WTC11 (cell line): ENCODE measurements around the gene RAP2A. TPM values are rescaled to one million over a fixed set of nuclear protein-coding genes. Genes with fewer than 3 reads are reported as not detected.

Experiments
- ATAC-seq: fragments of 200-7000 bp; cut with Tn5 transposase; 2 replicates; pipeline ENCODE4 v1.10.0; 2021; ENCODE audit warnings: mild to moderate bottlenecking, moderate library complexity
- CTCF ChIA-PET: fragments of 300-600 bp; sonication (Branson Sonifier 250); formaldehyde crosslinking; loops from one replicate; lab custom pipeline; 2021; ENCODE audit warnings: antibody characterized with exemption; lab: Charles Lee
- POLR2A ChIA-PET: fragments of 350-600 bp; sonication (Branson Sonifier 250); formaldehyde crosslinking; loops from one replicate; lab custom pipeline; 2021; ENCODE audit warnings: antibody characterized with exemption; lab: Charles Lee
- DNase-seq: peaks from one replicate; pipeline ENCODE4 v3.0.0; 2021; ENCODE audit warnings: low spot score
- H3K27ac Mint-ChIP-seq: 2 replicates; pipeline ENCODE4 v1.8.0; 2021; ENCODE audit warnings: mixed read lengths
- H3K27me3 Mint-ChIP-seq: 2 replicates; pipeline ENCODE4 v1.8.0; 2021; ENCODE audit warnings: low read depth, mild to moderate bottlenecking, moderate library complexity, mixed read lengths
- H3K36me3 Mint-ChIP-seq: 2 replicates; pipeline ENCODE4 v1.8.0; 2021; ENCODE audit warnings: mixed read lengths
- H3K4me1 Mint-ChIP-seq: 2 replicates; pipeline ENCODE4 v1.8.0; 2022; ENCODE audit warnings: mixed read lengths
- H3K4me3 Mint-ChIP-seq: 2 replicates; pipeline ENCODE4 v1.8.0; 2021; ENCODE audit warnings: mild to moderate bottlenecking, moderate library complexity, mixed read lengths
- H3K9me3 Mint-ChIP-seq: 2 replicates; pipeline ENCODE4 v1.8.0; 2021; ENCODE audit warnings: mixed read lengths
- CDX4 ChIP-seq: fragments of 250-450 bp; sonication (Bioruptor Pico); IDR thresholded peaks from 2 replicates; pipeline ENCODE4 v1.9.0; 2021; ENCODE audit warnings: moderate library complexity, mild to moderate bottlenecking, inconsistent platforms, borderline replicate concordance
- CREM ChIP-seq: sonication (generic); formaldehyde crosslinking; IDR thresholded peaks from 2 replicates; pipeline ENCODE4 v1.8.1; 2022; ENCODE audit warnings: mild to moderate bottlenecking, missing genetic modification reagents, moderate library complexity
- E2F5 ChIP-seq: sonication (generic); formaldehyde crosslinking; IDR thresholded peaks from 2 replicates; pipeline ENCODE4 v1.8.1; 2022; ENCODE audit warnings: mild to moderate bottlenecking, moderate library complexity, missing genetic modification reagents
- ESRRA ChIP-seq: sonication (generic); formaldehyde crosslinking; IDR thresholded peaks from 2 replicates; pipeline ENCODE4 v1.8.1; 2022; ENCODE audit warnings: mild to moderate bottlenecking, missing genetic modification reagents, borderline replicate concordance
- ETV6 ChIP-seq: sonication (generic); formaldehyde crosslinking; IDR thresholded peaks from 2 replicates; pipeline ENCODE4 v1.8.1; 2022; ENCODE audit warnings: mild to moderate bottlenecking, missing genetic modification reagents
- FOXJ3 ChIP-seq: sonication (generic); formaldehyde crosslinking; IDR thresholded peaks from 2 replicates; pipeline ENCODE4 v1.9.0; 2021; ENCODE audit warnings: missing genetic modification reagents, mild to moderate bottlenecking, borderline replicate concordance
- IRF2 ChIP-seq: sonication (generic); formaldehyde crosslinking; IDR thresholded peaks from 2 replicates; pipeline ENCODE4 v1.8.0; 2022; ENCODE audit warnings: low read depth, missing genetic modification reagents, borderline replicate concordance
- JAZF1 ChIP-seq: fragments of 250-450 bp; sonication (Bioruptor Pico); IDR thresholded peaks from 2 replicates; pipeline ENCODE4 v1.9.0; 2021; ENCODE audit warnings: moderate library complexity, mild to moderate bottlenecking, inconsistent platforms
- KAT7 ChIP-seq: sonication (generic); formaldehyde crosslinking; IDR thresholded peaks from 2 replicates; pipeline ENCODE4 v1.8.1; 2023; ENCODE audit warnings: missing genetic modification reagents, mild to moderate bottlenecking, borderline replicate concordance
- MLX ChIP-seq: sonication (generic); formaldehyde crosslinking; IDR thresholded peaks from 2 replicates; pipeline ENCODE4 v1.8.1; 2023; ENCODE audit warnings: mild to moderate bottlenecking, missing genetic modification reagents, moderate library complexity
- MXD4 ChIP-seq: fragments of 250-450 bp; sonication (Bioruptor Pico); IDR thresholded peaks from 2 replicates; pipeline ENCODE4 v1.8.0; 2021; ENCODE audit warnings: mild to moderate bottlenecking, moderate library complexity, borderline replicate concordance
- NFE2L1 ChIP-seq: sonication (generic); formaldehyde crosslinking; IDR thresholded peaks from 2 replicates; pipeline ENCODE4 v1.8.1; 2023; ENCODE audit warnings: missing genetic modification reagents
- NFYB ChIP-seq: sonication (generic); formaldehyde crosslinking; conservative IDR thresholded peaks from 2 replicates; pipeline ENCODE4 v1.8.0; 2022; ENCODE audit warnings: low read depth, missing genetic modification reagents
- NR3C1 ChIP-seq: sonication (generic); formaldehyde crosslinking; conservative IDR thresholded peaks from 2 replicates; pipeline ENCODE4 v1.8.1; 2023; ENCODE audit warnings: low read depth, mild to moderate bottlenecking, missing genetic modification reagents
- SMAD3 ChIP-seq: sonication (generic); formaldehyde crosslinking; IDR thresholded peaks from 2 replicates; pipeline ENCODE4 v1.8.0; 2022; ENCODE audit warnings: missing genetic modification reagents, mild to moderate bottlenecking, borderline replicate concordance
- TCF7 ChIP-seq: sonication (generic); formaldehyde crosslinking; IDR thresholded peaks from 2 replicates; pipeline ENCODE4 v1.8.0; 2022; ENCODE audit warnings: mild to moderate bottlenecking, low read depth, missing genetic modification reagents, moderate library complexity
- TEAD4 ChIP-seq: sonication (generic); formaldehyde crosslinking; IDR thresholded peaks from 2 replicates; pipeline ENCODE4 v1.8.0; 2022; ENCODE audit warnings: mild to moderate bottlenecking, missing genetic modification reagents
- TP53 ChIP-seq: sonication (generic); formaldehyde crosslinking; IDR thresholded peaks from 2 replicates; pipeline ENCODE4 v1.8.1; 2023; ENCODE audit warnings: mild to moderate bottlenecking, missing genetic modification reagents
- USF2 ChIP-seq: sonication (generic); formaldehyde crosslinking; IDR thresholded peaks from 2 replicates; pipeline ENCODE4 v1.8.1; 2023; ENCODE audit warnings: mild to moderate bottlenecking, missing genetic modification reagents, moderate library complexity
- ZNF423 ChIP-seq: fragments of 250-450 bp; sonication (Bioruptor Pico); IDR thresholded peaks from 2 replicates; pipeline ENCODE4 v2.1.2; 2022; ENCODE audit warnings: mild to moderate bottlenecking, moderate library complexity
- ZNF671 ChIP-seq: fragments of 250-450 bp; sonication (Bioruptor Pico); IDR thresholded peaks from 2 replicates; pipeline ENCODE4 v1.8.0; 2021; ENCODE audit warnings: mild to moderate bottlenecking
- total RNA-seq: library from RNA; stranded (reverse); gene quantifications from 3 replicates; pipeline ENCODE4 v1.2.3, GENCODE V29; 2021
- TF ChIP-seq, protein P1 (sequence below): sonication (generic); formaldehyde crosslinking; IDR thresholded peaks from 2 replicates; pipeline ENCODE4 v1.8.0; 2023; ENCODE audit warnings: missing genetic modification reagents
- TF ChIP-seq, protein P2 (sequence below): sonication (generic); formaldehyde crosslinking; IDR thresholded peaks from 2 replicates; pipeline ENCODE4 v1.8.1; 2023; ENCODE audit warnings: mild to moderate bottlenecking, missing genetic modification reagents
- TF ChIP-seq, protein P3 (sequence below): sonication (generic); formaldehyde crosslinking; IDR thresholded peaks from 2 replicates; pipeline ENCODE4 v1.8.0; 2022; ENCODE audit warnings: mild to moderate bottlenecking, missing genetic modification reagents
- TF ChIP-seq, protein P4 (sequence below): fragments of 250-450 bp; sonication (Bioruptor Pico); conservative IDR thresholded peaks from 2 replicates; pipeline ENCODE4 v1.9.0; 2021; ENCODE audit warnings: mild to moderate bottlenecking

RAP2A gene
- total RNA-seq, 1 experiment from 2014 or later: 39.0 TPM

GRCh38 chr13:97408938-97409337 is 25.0 kb upstream of the RAP2A start:
- Mint-ChIP-seq H3K36me3 (no peaks in the 10 kb centered on the region), H3K4me1 (peaks cover 7% of the 10 kb centered on the region), H3K27ac (no peak overlapping the region), H3K9me3 (0 out of 2 replicates have a peak, but pooled peaks cover 4% of the 10 kb centered on the region), H3K4me3 (no peak overlapping the region), H3K27me3 (no peaks in the 10 kb centered on the region; the same call in 1 of the 2 replicates)
- CTCF ChIA-PET: no interaction called here
- no peak for TF ChIP-seq NR3C1
- ATAC-seq: no peak
- DNase-seq: no peak
- POLR2A ChIA-PET: no interaction called here

DNA sequence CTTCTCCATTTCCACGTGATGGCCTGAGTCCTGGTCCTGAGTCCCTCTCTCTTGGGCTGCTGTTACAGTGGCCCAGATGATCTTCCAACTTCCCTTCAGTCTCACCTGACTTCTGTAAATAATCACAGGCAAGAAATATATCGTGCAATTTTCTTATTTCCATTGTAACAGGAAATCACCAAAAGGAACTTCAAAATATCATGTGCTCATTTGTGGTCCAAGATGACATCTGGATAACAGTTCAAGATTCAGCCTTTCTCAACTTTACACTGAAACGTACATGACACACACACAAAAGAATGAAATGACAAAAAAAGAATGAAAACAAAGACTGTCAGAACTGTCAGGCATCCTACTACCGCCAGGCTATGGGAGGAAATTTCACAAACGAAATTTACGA is 22.0 kb upstream of the RAP2A start:
- no peak overlapping the region for H3K27ac Mint-ChIP-seq
- POLR2A ChIA-PET: no interaction called here
- no peak overlapping the region for H3K4me3 Mint-ChIP-seq
- H3K9me3 Mint-ChIP-seq: 0 out of 2 replicates have a peak, but pooled peaks cover 4% of the 10 kb centered on the region
- H3K4me1 Mint-ChIP-seq: peaks cover 13% of the 10 kb centered on the region
- CTCF ChIA-PET: no interaction called here
- no peak for TF ChIP-seq E2F5
- TF ChIP-seq TP53 (CRISPR knock-in tag): no peak
- TF ChIP-seq SMAD3: no peak
- TF ChIP-seq FOXJ3: no peak
- no peak for TF ChIP-seq CREM (CRISPR knock-in tag)
- TF ChIP-seq NFYB: no peak
- TF ChIP-seq ESRRA (CRISPR knock-in tag): no peak
- TF ChIP-seq USF2 (CRISPR knock-in tag): no peak
- no peak for TF ChIP-seq ZNF671 (CRISPR knock-in tag)
- TF ChIP-seq NFE2L1 (CRISPR knock-in tag): no peak
- TF ChIP-seq ZNF423 (CRISPR knock-in tag): no peak
- TF ChIP-seq TCF7 (CRISPR knock-in tag): no peak
- ATAC-seq (no peak), DNase-seq (no peak)
- H3K27me3 Mint-ChIP-seq: no peaks in the 10 kb centered on the region
- H3K36me3 Mint-ChIP-seq: no peaks in the 10 kb centered on the region

DNA sequence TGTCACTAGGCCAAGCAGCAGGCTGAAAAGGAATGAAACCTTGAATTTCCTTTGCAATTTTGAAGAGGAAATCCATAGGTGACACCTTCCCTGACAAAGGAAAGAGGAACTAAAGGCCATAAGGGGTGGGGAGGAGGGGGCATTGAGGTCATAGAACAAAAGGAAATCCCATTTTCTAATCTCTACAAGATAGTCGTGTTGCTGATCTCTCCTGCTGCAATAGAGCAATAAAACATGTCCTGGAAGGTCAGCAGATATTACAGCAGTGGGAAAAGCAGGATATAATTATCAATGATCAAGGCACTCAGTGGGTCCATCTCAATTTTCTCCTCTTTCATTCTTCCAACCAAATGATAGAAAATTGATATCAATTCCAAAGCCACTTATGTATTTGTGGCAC is 20.3 kb upstream of the RAP2A start:
- H3K36me3 Mint-ChIP-seq: no peaks in the 10 kb centered on the region
- peaks cover 22% of the 10 kb centered on the region for H3K4me1 Mint-ChIP-seq
- 0 out of 2 replicates have a peak, but pooled peaks cover 4% of the 10 kb centered on the region for H3K9me3 Mint-ChIP-seq
- ChIA-PET POLR2A (no interaction called here), CTCF (no interaction called here)
- H3K4me3 Mint-ChIP-seq: no peak overlapping the region
- DNase-seq: no peak
- no peak overlapping the region for H3K27ac Mint-ChIP-seq
- ATAC-seq: no peak
- H3K27me3 Mint-ChIP-seq: no peaks in the 10 kb centered on the region
- TF ChIP-seq, protein P1, sequence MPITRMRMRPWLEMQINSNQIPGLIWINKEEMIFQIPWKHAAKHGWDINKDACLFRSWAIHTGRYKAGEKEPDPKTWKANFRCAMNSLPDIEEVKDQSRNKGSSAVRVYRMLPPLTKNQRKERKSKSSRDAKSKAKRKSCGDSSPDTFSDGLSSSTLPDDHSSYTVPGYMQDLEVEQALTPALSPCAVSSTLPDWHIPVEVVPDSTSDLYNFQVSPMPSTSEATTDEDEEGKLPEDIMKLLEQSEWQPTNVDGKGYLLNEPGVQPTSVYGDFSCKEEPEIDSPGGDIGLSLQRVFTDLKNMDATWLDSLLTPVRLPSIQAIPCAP (CRISPR knock-in tag): no peak
- TF ChIP-seq MLX (CRISPR knock-in tag): no peak
- TF ChIP-seq JAZF1 (CRISPR knock-in tag): no peak
- TF ChIP-seq TEAD4 (CRISPR knock-in tag): no peak
- no peak for TF ChIP-seq MXD4 (CRISPR knock-in tag)
- TF ChIP-seq, protein P2, sequence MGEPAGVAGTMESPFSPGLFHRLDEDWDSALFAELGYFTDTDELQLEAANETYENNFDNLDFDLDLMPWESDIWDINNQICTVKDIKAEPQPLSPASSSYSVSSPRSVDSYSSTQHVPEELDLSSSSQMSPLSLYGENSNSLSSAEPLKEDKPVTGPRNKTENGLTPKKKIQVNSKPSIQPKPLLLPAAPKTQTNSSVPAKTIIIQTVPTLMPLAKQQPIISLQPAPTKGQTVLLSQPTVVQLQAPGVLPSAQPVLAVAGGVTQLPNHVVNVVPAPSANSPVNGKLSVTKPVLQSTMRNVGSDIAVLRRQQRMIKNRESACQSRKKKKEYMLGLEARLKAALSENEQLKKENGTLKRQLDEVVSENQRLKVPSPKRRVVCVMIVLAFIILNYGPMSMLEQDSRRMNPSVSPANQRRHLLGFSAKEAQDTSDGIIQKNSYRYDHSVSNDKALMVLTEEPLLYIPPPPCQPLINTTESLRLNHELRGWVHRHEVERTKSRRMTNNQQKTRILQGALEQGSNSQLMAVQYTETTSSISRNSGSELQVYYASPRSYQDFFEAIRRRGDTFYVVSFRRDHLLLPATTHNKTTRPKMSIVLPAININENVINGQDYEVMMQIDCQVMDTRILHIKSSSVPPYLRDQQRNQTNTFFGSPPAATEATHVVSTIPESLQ (CRISPR knock-in tag): no peak
- TF ChIP-seq, protein P3, sequence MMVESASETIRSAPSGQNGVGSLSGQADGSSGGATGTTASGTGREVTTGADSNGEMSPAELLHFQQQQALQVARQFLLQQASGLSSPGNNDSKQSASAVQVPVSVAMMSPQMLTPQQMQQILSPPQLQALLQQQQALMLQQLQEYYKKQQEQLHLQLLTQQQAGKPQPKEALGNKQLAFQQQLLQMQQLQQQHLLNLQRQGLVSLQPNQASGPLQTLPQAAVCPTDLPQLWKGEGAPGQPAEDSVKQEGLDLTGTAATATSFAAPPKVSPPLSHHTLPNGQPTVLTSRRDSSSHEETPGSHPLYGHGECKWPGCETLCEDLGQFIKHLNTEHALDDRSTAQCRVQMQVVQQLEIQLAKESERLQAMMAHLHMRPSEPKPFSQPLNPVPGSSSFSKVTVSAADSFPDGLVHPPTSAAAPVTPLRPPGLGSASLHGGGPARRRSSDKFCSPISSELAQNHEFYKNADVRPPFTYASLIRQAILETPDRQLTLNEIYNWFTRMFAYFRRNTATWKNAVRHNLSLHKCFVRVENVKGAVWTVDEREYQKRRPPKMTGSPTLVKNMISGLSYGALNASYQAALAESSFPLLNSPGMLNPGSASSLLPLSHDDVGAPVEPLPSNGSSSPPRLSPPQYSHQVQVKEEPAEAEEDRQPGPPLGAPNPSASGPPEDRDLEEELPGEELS (CRISPR knock-in tag): no peak
- TF ChIP-seq IRF2: no peak
- no peak for TF ChIP-seq ETV6 (CRISPR knock-in tag)
- TF ChIP-seq KAT7: no peak
- no peak for TF ChIP-seq CDX4 (CRISPR knock-in tag)
- TF ChIP-seq, protein P4, sequence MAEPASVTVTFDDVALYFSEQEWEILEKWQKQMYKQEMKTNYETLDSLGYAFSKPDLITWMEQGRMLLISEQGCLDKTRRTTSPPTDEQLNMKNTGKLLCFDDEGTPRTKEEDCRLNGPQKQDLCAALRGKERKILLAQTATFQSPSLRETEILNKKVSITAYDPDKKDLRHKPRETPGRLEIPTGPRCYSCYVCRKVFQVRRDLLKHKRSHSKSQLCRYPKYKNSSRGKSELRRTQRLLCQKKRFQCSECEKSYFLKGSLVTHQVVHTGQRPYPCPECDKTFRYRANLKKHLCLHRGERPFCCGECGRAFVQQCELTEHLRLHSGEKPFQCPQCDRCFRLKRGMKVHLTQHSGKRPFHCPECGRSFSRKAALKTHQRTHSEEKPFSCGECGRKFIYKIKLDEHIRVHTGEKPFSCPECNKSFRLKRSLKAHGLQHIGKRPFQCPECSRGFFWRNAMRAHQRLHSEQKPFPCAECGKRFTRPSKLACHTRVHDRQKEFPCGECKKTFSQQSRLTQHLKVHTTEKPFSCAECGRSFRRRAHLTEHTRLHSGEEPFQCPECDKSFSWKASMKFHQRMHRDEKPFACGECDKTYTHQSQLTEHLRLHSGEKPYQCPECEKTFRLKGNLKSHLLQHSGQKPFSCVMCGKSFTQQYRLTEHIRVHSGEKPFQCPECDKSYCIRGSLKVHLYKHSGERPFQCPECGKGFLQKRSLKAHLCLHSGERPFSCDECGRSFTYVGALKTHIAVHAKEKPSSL (CRISPR knock-in tag): no peak
- no peak for TF ChIP-seq CREM (CRISPR knock-in tag)
